K562 (cell line): ENCODE measurements around the gene ERGIC1.

Source experiments
- ATF6 ChIP-seq: sonication (generic); formaldehyde crosslinking; IDR thresholded peaks from 2 replicates; pipeline ENCODE4 v1.4.0; 2020; ENCODE audit warnings: mild to moderate bottlenecking, missing genetic modification reagents
- CHD2 ChIP-seq: IDR thresholded peaks from 2 replicates; pipeline ENCODE4 v1.6.1; 2011; ENCODE audit warnings: low read depth, low read length
- MAZ ChIP-seq, 2 experiments: fragments of 450-650 bp in 1 of 2; sonication (generic) in 1 of 2; formaldehyde crosslinking; IDR thresholded peaks in 1 of 2; conservative IDR thresholded peaks in 1 of 2; 2 replicates each; pipeline versions ENCODE4 v1.4.0 to v1.5.0; 2020; ENCODE audit warnings: mild to moderate bottlenecking in 1 of 2, missing genetic modification reagents in 1 of 2
- POLR2A ChIP-seq: fragments of 450-650 bp; conservative IDR thresholded peaks from 2 replicates; pipeline ENCODE4 v1.6.1; 2016
- SPI1 ChIP-seq: IDR thresholded peaks from 2 replicates; pipeline ENCODE4 v1.6.1; 2011; ENCODE audit warnings: low read depth, low read length, control low read depth, borderline replicate concordance
- TF ChIP-seq, protein P1 (sequence below), 3 experiments: IDR thresholded peaks in 2 of 3; conservative IDR thresholded peaks in 1 of 3; 2 replicates each; pipeline ENCODE4 v1.5.1; 2011 to 2012; ENCODE audit warnings: low read length in 3 of 3, mild to moderate bottlenecking in 3 of 3, control low read depth in 2 of 3, improper control_type of control experiment in 1 of 3, inconsistent platforms in 1 of 3, low read depth in 1 of 3, mixed read lengths in 1 of 3, moderate library complexity in 1 of 3; ENCODE audit not compliant: insufficient read depth in 2 of 3

DNA sequence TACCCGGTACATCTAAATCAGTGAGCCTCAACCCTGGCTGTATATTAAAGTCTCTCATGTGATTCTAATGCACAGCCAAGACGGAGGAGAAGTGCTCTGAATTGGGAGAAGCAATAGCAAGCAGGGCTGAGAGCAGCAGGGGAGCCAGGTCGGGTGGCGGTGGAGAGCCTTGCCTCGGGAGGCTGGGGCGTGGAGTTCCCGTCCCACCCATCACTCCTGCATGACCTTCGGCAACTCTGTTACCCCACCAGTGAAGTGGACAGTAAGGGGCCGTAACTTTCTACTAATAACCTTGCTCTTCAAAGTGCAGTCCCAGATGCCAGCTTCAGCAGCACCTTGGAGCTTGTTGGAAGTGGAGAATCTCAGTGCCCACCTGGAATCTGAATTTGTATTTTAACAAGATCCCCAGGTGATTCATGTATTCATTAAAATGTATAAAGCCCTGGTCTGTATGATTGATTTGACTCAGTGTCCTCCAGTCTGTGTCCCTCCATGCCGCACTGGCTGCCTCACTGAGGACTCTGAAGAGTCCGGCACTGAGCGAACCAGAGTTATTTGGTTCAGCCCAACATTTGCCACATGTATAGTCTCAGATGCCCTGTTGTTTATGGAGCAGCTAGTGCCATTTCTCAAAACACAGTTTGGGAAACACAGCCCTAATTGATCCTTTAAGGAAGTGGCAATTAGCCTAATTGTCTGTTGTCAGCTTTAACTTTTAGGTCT lies 6.5 kb downstream of the ERGIC1 start:
- TF ChIP-seq POLR2A = no peak
- TF ChIP-seq SPI1 = no peak
- no peak for TF ChIP-seq MAZ (CRISPR knock-in tag; conservative IDR thresholded peaks at IDR 0.05 in 1 of 2, IDR thresholded peaks at IDR 0.05 in 1 of 2)
- TF ChIP-seq, protein P1, sequence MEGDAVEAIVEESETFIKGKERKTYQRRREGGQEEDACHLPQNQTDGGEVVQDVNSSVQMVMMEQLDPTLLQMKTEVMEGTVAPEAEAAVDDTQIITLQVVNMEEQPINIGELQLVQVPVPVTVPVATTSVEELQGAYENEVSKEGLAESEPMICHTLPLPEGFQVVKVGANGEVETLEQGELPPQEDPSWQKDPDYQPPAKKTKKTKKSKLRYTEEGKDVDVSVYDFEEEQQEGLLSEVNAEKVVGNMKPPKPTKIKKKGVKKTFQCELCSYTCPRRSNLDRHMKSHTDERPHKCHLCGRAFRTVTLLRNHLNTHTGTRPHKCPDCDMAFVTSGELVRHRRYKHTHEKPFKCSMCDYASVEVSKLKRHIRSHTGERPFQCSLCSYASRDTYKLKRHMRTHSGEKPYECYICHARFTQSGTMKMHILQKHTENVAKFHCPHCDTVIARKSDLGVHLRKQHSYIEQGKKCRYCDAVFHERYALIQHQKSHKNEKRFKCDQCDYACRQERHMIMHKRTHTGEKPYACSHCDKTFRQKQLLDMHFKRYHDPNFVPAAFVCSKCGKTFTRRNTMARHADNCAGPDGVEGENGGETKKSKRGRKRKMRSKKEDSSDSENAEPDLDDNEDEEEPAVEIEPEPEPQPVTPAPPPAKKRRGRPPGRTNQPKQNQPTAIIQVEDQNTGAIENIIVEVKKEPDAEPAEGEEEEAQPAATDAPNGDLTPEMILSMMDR (IDR thresholded peaks at IDR 0.05 in 2 of 3, conservative IDR thresholded peaks at IDR 0.05 in 1 of 3; ENCODE audit: insufficient read depth in 2 of 3, low read depth in 1 of 3, low read length in 3 of 3) = no peak
- TF ChIP-seq CHD2 = no peak
- TF ChIP-seq ATF6 (CRISPR knock-in tag) = no peak
